ENCODE data around the gene SOBP. TPM values are rescaled to one million over a fixed set of nuclear protein-coding genes. Genes with fewer than 3 reads are reported as not detected.

SOBP gene
- total RNA-seq, 1 donor from 2014 or later = 16.4 TPM

DNA sequence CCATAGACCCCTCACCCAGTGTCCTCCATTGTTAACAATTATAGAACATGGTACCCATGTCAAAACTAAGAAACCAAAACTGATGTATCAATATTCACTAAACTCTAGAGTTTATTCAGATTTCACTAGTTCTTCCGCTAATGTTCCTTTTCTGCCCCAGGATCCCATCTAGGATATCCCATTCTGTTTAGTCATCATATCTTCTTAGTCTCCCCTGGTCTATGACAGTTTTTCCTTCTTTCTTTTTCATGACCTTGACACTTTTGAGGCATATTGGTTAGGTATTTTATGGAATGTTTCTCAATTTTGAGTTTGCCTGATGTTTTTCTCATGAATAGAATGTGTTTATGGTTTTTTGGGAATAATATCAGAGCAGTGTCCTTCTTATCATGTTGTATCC, 187.5 kb downstream of the SOBP start:
- no peak for ATAC-seq
- DNase-seq (ENCODE audit: missing footprints) = no peak
- intact Hi-C loops (cut with DNase I) = loop anchor here (10.0 kb wide), 2 partner anchors 363 to 847 kb away; no protein-coding TSS in a partner anchor

DNA sequence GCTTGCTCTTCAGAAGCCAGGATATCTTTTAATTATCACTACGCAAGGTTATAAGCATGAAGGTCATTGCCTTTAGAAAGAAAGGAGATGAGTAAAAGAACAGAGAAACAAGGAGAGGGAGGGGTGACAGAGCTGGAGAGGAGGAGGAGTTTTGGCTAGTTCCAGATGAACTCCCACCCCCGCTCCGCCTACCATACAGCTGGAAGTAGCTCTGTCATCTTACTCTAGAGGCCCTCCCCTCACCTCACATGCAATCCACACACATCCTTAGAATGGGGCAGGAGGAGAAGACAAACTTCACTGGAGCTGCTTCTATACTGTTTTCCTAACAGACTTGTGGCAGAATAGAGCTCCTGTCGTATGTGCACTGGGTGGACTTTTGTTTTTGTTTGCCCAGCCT, 189.5 kb downstream of the SOBP start:
- no peak for DNase-seq (ENCODE audit: missing footprints)
- intact Hi-C loops (cut with DNase I) = loop anchor here (10.0 kb wide), 2 partner anchors 365 to 845 kb away; no protein-coding TSS in a partner anchor
- peak; percentile 52 for ATAC-seq

DNA sequence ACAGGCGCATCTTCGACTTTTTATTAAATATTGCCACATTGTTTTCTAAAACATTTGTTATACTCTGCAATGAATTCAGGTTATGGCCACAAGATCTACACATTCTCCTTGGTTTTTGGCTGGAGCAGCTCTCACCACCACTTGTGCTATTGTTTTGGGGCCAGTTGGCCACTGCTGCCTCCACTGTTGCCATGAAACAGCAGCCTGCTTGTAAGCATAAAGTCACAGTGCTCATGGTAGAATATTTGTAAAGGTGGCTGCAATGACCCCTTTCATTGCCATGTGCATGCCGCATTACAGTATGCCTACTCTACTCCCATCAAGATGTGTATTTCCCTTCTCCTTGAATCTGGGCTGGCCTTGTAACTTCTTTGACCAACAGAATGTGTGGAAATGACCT, 192.8 kb downstream of the SOBP start:
- no peak for ATAC-seq
- intact Hi-C loops (cut with DNase I) = no loop called here

DNA sequence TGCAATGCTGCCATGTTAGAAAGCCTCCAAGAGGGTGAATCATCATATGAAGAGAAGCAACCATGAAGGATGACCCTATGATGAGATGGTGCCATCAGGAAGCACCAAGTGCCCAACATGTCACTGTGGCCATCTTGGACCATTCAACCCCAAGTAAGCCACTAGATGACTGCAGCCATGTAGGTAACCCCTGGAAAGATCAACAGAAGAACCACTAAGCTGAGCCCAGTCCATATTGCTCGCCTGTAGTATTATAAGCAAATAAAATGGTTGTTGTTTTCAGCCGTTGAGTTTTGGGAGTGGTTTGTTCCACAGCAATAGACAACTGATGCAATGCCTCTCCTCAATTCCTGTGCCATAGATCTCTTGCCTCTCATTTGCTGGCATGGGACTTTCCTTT, 193.3 kb downstream of the SOBP start:
- intact Hi-C loops (cut with DNase I) = no loop called here
- no peak for ATAC-seq
- DNase-seq (ENCODE audit: missing footprints) = no peak

More for the DNA sequence above, 192.8 kb downstream of the SOBP start:
- DNase-seq (ENCODE audit: missing footprints) = no peak

GRCh38 chr6:107684996-107685395, 195.1 kb downstream of the SOBP start:
- intact Hi-C loops (cut with DNase I) = no loop called here
- DNase-seq (ENCODE audit: missing footprints) = no peak
- ATAC-seq = no peak

DNA sequence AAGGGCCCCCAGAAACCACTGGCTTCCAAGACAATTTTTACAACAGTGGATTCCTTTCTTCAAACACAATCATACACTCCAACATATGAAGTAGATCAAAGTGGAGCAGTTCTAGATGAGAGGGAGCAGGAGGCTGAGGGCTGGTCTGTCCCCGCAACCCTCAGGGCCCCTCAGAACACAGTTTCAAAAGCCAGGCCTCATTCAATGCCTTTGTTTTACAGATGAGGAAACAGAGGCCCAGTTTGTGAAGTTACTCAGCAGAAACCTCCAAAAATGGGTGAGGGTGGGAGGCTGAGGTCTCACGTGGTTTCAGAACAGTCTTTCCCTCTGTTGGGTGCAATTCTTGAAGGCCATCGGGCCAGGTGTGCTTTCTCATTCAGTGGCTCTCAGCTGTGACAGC, 199.3 kb downstream of the SOBP start:
- intact Hi-C loops (cut with DNase I) = no loop called here
- ATAC-seq = no peak
- no peak for DNase-seq (ENCODE audit: missing footprints)

GRCh38 chr6:107689951-107690642, 200.2 kb downstream of the SOBP start:
- ATAC-seq = no peak
- intact Hi-C loops (cut with DNase I) = no loop called here
- no peak for DNase-seq (ENCODE audit: missing footprints)

- intact Hi-C loops (cut with DNase I) = no loop called here
- ATAC-seq = peak; percentile 56
- no peak for DNase-seq (ENCODE audit: missing footprints)
Observed at GRCh38 chr6:107690643-107691061, 200.7 kb downstream of the SOBP start.

DNA sequence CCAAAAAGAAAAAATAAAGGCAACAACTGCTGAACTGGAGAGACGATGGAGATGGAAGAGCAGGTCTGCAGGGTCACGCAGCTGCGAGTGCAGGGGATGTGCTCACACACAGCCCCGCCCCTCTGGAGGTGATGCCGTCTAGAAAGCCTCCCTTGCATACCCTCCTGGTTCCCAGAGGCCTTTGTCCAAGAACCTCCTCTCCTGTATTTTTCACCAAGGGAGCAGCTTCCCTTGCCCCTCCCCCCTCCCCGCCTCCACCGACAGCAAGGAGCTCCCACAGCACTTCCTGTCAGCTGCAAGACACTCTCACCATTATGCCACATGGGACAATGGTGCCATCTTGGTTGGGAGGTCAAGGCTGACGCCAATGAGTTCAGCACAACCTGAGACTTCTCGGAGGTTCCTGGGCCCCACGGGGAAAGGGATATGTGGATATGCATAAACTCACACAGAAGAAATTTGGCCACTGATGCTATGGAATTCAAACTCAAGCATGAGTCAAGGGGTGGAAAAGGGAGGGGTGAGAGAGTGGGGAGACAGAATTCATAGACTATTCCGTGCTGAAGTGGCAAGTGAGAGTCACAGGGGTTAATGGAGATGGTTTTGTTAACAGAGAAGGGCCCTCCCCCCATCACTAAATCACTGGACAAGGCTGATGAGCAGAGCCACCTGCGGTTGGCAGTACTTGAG, 201.3 kb downstream of the SOBP start:
- ATAC-seq (peak; percentile 47), DNase-seq (ENCODE audit: missing footprints) (no peak)
- intact Hi-C loops (cut with DNase I) = no loop called here

DNA sequence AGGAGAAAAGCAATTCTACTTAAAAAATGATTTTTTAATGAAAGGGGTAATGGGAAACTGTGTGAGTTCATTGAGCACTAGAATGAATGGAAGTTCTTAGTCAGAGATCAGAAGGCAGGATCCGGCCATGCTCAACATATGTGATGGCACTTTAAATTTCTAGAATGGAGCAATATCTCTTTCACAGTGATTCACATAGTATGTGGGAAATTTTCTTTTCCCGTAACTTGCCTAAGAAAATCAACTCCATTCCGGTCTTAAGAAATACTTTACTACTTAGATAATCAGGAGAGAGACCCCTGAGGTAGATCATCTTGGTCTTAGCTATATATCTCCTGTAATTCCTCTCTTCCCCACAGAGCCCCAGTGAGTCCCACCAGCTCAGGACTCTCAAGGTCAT, 202.4 kb downstream of the SOBP start:
- intact Hi-C loops (cut with DNase I) = no loop called here
- DNase-seq (ENCODE audit: missing footprints) (no peak), ATAC-seq (no peak)

GRCh38 chr6:107695061-107695720, 205.3 kb downstream of the SOBP start:
- ATAC-seq = no peak
- intact Hi-C loops (cut with DNase I) = no loop called here
- no peak for DNase-seq (ENCODE audit: missing footprints)

DNA sequence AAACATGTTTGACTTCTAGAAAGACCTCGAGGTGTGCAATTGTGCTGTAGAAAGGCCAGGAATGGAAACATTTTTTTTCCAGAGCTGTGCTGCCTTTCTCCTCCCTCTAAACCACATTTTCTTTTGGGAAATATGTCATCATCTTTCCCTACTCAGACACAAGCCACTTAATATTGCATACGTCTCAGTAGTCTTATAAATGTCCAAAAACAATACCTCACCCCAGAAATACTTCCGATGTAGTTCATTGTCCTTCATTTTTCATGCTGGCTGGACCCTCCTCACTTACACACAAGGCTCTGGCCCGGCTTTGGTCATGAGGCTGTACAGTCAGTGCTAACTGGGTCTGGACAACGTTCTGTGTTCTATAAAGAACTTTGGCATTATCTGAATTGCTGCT, 207.8 kb downstream of the SOBP start:
- no peak for ATAC-seq
- no peak for DNase-seq (ENCODE audit: missing footprints)
- intact Hi-C loops (cut with DNase I) = no loop called here

GRCh38 chr6:107698146-107698545, 208.2 kb downstream of the SOBP start:
- DNase-seq (ENCODE audit: missing footprints) (no peak), ATAC-seq (no peak)
- intact Hi-C loops (cut with DNase I) = no loop called here

- no peak for DNase-seq (ENCODE audit: missing footprints)
- ATAC-seq = no peak
- intact Hi-C loops (cut with DNase I) = no loop called here
Observed at GRCh38 chr6:107699254-107699653, 209.3 kb downstream of the SOBP start.

- intact Hi-C loops (cut with DNase I) = loop anchor here (5.0 kb wide), 1 partner anchor 378 kb away; no protein-coding TSS in a partner anchor
- DNase-seq (ENCODE audit: missing footprints) (no peak), ATAC-seq (no peak)
Observed at GRCh38 chr6:107699697-107700325, 209.9 kb downstream of the SOBP start.

GRCh38 chr6:107703606-107704005, 213.7 kb downstream of the SOBP start:
- DNase-seq (ENCODE audit: missing footprints) = no peak
- ATAC-seq = no peak
- intact Hi-C loops (cut with DNase I) = loop anchor here (5.0 kb wide), 1 partner anchor 381 kb away; no protein-coding TSS in a partner anchor

DNA sequence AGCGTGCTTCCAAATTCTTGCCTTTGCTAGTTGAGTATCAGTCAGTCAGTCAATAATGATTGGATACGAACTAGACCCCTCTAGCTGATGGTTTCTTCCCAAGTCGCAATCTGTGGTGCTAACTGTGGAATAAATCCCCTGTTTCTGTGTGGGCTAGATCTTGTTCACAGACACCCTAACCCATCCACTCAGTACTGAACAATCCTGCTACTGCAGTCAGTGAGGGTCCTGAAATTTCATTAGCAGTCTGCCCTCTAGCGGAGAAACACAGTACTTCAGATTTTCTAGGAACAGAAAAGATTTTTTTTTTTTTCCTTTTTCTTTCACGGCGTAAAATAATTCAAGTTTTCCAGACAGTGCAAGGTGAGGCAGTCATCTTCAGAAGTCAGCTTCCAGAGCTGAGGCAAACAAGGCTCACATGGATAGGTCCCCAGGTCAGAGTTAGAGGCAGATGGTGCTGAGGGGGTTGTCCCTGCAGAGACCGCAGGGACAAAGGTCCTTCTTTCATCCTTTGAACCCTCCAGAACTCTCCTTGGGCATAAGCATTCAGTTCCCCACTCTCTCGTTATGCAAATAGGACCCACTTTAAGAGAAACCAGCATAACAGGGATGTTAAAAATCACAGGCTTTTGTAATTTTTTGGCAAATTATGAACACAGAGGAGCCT, 214.6 kb downstream of the SOBP start:
- intact Hi-C loops (cut with DNase I) = loop anchor here (5.0 kb wide), 1 partner anchor 382 kb away; no protein-coding TSS in a partner anchor
- ATAC-seq (no peak), DNase-seq (ENCODE audit: missing footprints) (no peak)

DNA sequence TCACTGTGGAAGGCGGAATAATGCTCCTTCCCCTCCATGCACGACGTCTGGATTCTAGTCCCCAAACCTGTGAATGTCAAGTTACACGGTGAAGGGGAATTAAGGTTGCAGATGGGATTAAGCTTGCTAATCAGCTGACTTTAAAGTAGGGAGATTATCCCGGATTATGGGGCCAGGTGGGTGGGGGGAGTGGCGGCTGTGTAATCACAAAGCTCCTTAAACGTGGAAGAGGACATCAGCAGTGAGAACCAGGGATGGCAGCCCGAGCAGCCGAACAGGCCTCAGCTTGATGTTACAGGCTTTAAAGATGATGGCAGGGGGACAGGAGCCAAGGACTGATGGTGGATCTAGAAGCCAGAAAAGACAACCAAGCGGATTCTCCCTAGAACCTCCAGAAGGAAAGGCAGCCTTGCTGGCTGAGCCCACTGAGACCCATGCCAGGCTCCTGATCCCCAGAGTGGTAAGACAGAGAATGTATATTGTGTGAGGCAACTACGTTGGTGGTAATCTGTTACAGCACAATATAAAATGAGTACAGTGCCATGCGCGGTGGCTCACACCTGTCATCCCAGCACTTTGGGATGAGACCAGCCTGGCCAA, 216.7 kb downstream of the SOBP start:
- intact Hi-C loops (cut with DNase I) = no loop called here
- DNase-seq (ENCODE audit: missing footprints) = no peak
- ATAC-seq = no peak
